Effector CD8-positive, alpha-beta T cell (primary cell): ENCODE results near the gene SLCO4A1.
"Not testable (repeated sequence)": the region's sequence is repeated elsewhere in the genome, so short reads cannot be mapped to it uniquely, and the experiment has no call there.

ENCODE experiments used
- DNase-seq: peaks from one replicate; lab custom pipeline; 2025; lab: John Stamatoyannopoulos, UW

SLCO4A1 gene

DNA sequence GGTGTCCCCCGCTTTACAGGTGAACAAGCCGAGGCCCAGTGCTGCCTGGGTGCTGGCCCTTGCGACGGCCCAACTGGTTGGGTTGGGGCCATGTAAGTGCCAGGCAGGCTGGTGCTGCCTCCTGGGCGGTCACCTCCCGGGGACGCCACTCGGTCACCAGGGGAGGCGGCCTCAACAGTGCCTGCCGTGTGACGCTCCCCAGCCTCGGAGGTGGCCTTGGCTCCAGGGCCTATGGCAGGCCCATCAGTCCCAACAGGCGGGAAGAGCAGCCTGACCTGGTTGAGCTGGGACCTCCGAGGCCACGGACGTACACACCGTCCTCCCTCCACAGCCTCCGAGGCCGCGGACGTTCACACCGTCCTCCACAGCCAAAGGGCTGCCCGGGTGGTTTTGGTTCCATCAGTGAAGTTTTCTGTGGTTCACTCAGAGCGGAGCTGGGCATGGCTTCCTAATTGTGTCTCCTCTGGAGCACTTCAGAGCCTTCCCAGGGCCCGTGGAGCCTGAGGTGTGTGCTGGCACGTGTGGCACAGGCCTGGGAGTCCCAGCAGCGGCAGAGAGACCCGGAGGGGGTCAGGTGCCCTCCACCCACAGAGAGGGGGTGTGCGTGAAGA lies 19.3 kb upstream of the SLCO4A1 start:
- DNase-seq: no peak

- DNase-seq: peak; percentile 60
Observed at GRCh38 chr20:62623488-62624324, 18.6 kb upstream of the SLCO4A1 start.

GRCh38 chr20:62624325-62624690 lies 18.0 kb upstream of the SLCO4A1 start:
- no peak for DNase-seq

GRCh38 chr20:62624719-62625453 lies 17.4 kb upstream of the SLCO4A1 start:
- no peak for DNase-seq

DNA sequence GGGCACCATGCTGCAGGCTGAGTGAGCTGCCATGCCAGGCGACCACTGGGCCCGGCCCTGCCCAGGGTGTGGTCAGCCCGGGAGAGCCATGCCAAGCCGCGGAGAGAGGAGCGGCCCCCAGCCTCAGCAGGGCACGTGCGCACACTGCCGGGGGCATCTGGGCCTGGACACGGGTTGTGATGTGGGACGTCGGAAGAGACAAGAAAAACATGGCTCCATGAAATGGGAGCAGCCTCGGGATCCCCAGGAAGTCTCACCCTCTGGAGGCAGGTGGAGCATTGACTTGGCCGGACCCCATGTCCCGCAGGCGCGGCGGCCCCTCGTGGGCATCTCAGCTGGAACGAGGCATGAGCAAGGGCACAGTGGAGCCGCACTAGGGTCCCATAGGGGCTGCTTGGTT lies 16.8 kb upstream of the SLCO4A1 start:
- no peak for DNase-seq

GRCh38 chr20:62625921-62626547 lies 16.3 kb upstream of the SLCO4A1 start:
- DNase-seq: no peak

DNA sequence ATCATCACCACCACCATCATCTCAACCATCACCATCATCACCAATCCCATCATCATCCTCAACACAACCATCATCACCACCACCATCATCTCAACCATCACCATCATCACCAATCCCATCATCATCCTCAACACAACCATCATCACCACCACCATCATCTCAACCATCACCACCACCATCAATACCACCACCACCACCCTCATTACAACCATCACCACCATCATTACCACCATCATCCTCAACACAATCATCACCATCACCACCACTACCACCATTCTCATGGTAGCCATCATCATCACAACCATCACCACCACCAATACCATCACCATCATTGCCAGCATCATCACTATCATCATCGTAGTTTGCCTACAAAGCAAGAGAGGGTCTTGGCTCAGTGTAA lies 14.9 kb upstream of the SLCO4A1 start:
- not testable (repeated sequence) for DNase-seq

GRCh38 chr20:62627901-62628612 lies 14.2 kb upstream of the SLCO4A1 start:
- DNase-seq: no peak

DNA sequence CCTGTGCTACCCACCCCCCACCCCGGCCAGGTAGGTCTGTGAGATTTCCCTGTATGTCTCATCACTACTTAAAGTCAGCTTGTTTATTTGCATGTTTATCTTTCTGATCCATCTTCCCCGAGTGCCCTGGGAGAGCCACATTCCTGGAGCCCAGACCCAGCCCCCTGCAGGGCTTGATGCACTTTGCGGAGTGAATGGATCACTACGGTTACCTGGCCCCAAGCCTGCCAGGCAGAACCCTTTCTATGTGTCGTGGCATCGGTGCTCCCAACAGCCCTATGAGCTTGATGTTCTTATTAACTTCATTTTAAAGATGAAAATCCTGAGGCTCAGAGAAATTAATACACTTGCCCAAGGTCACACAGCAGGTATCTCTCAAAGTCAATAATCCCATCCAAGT lies 13.6 kb upstream of the SLCO4A1 start:
- DNase-seq: no peak

DNA sequence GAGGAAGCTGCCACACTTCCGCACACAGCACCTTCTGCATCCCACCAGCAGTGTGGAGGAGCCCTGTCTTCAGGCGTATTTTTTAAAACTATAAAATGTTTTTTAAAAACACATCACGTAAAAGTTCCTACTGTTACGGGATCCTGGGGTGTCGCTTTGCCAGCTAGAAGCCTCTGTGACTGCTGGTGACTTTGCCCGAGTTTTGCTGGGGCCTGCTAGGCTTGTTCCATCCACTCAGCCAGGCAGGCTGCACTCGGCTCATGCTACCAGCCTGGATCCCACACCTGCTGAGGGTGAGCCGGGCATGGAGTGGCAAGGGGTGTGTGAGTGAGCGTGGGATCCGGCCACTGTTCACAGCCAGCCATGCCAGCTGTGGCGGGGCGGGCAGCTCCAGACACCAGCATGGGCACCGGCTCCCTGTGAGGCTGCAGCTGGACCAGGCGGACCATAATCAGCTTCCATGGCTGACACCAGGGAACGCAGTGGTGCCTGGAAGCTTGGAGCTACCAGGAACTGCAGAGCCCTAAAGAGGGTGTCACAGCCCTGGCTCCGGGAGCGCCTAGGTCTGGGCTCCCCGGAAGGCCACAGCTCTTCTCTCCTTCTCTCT lies 12.3 kb upstream of the SLCO4A1 start:
- DNase-seq: no peak

DNA sequence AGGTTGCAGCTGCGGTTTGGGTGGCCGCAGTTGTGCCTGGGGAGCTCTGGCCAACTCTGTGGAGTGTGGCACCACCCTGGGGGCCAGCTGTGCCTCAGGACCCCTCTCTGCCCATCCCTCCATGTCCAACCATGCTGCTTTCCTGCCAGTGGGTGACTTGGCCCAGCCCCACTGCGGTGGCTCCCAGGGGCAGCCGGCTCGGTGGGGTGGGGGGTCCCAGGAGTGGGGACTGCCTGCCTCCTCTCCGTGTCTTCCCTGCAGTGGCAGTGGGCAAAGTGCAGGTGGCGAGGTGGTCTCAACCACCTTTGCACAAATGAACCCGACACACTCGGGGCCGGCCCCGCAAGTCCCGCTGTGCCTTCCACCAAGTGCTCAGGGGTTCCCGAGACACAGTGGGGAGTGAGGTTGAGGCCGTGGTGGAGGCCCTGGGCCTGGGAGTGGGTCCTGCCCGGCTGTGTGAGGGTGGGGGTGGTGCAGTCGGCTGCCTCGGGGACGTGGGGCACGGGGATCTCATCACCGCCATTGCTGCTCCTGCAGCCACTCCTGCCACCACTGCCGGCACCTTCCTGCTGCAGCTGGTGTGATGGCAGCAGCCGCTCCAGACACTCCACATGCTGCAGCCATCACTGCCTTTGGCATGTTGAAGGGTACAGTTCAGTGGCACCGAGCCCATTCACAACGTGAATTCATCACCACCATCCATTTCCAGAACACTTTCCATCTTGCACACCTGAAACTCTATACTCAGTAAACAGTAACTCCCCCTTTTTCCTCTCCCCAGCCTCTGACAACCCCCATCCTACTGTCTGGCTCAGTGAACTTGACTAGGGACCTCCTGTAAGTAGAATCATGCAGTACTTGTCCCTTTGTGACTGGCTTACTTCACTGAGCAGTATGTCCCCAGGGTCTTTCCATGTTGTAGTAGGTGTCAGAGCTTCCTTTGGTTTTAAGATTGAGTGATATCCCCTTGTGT lies 10.7 kb upstream of the SLCO4A1 start:
- DNase-seq: no peak

GRCh38 chr20:62632575-62633090 lies 9.7 kb upstream of the SLCO4A1 start:
- DNase-seq: no peak

GRCh38 chr20:62633598-62634329 lies 8.5 kb upstream of the SLCO4A1 start:
- DNase-seq: no peak

GRCh38 chr20:62634330-62634967 lies 7.9 kb upstream of the SLCO4A1 start:
- no peak for DNase-seq

GRCh38 chr20:62635232-62635631 lies 7.1 kb upstream of the SLCO4A1 start:
- no peak for DNase-seq

- DNase-seq: no peak
Observed at GRCh38 chr20:62635852-62636251, 6.5 kb upstream of the SLCO4A1 start.

DNA sequence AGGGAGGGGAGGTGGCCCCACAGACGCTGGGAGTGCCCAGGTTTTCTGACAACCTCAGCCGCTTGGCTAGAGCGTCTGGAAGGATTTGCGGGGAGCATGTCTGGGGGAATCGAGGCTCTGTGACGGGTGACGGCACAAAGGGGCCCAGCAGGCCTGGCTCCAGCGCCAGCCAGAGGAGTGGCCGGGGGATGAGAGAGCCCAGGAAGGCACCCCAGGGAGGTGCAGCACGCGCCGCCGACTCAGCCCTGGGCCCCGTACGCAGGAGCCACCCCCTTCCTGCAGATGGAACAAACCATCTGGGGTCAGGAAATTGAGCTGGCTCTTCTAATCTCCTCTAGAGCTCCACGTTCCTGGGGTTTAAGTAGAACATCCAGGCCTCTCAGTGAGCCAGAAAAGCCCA lies 5.9 kb upstream of the SLCO4A1 start:
- no peak for DNase-seq

DNA sequence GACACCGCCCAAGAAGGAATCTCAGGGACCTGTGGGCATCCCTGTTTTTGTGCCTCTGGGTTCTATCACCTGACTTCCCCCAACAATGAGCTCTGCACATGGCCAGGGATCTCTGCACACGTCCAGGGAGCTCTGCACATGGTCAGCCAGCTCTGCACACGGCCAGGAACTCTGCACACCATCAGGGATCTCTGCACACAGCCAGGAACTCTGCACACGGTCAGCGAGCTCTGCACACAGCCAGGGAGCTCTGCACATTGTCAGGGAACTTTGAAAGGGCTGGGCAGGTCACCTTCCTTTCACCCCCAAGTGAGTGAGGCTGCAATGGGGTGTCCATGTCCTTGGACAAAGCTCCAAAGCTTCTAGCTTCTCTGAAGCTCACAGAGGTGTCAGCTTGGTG lies 5.2 kb upstream of the SLCO4A1 start:
- no peak for DNase-seq
